GM12878 (cell line): ENCODE measurements around the gene FBXL17.

ENCODE experiments used
- IKZF2 ChIP-seq, 2 experiments: fragments of 450-650 bp; IDR thresholded peaks; 2 replicates each; pipeline ENCODE4 v1.6.1; 2017; ENCODE audit warnings: mild to moderate bottlenecking in 2 of 2, moderate library complexity in 2 of 2
- RELA ChIP-seq: fragments of 450-650 bp; IDR thresholded peaks from 2 replicates; pipeline ENCODE4 v1.8.0; 2014; ENCODE audit warnings: borderline replicate concordance; ENCODE audit not compliant: partially characterized antibody
- SIN3A ChIP-seq: IDR thresholded peaks from 2 replicates; pipeline ENCODE4 v1.6.1; 2012; ENCODE audit warnings: low read depth, low read length, improper control_type of control experiment
- SP1 ChIP-seq: IDR thresholded peaks from one replicate; pipeline ENCODE4 v1.6.1; 2011; ENCODE audit warnings: low read depth, low read length
- TARDBP ChIP-seq: IDR thresholded peaks from 2 replicates; pipeline ENCODE4 v1.6.1; 2016; ENCODE audit warnings: borderline replicate concordance
- ZBTB33 ChIP-seq: fragments of 450-650 bp; IDR thresholded peaks from 2 replicates; pipeline ENCODE4 v1.6.1; 2017; ENCODE audit warnings: mild to moderate bottlenecking
- ZNF24 ChIP-seq: fragments of 450-650 bp; IDR thresholded peaks from 2 replicates; pipeline ENCODE4 v1.6.1; 2017; ENCODE audit warnings: antibody characterized with exemption, mild to moderate bottlenecking

GRCh38 chr5:108367679-108368334, 14.1 kb downstream of the FBXL17 start:
- TF ChIP-seq IKZF2 (IDR thresholded peaks at IDR 0.05) (no peak), SP1 (no peak), RELA (no peak), ZNF24 (no peak), SIN3A (no peak), TARDBP (no peak), ZBTB33 (no peak)
